ENCODE results near the gene ZC3H10.

Gene ZC3H10

DNA sequence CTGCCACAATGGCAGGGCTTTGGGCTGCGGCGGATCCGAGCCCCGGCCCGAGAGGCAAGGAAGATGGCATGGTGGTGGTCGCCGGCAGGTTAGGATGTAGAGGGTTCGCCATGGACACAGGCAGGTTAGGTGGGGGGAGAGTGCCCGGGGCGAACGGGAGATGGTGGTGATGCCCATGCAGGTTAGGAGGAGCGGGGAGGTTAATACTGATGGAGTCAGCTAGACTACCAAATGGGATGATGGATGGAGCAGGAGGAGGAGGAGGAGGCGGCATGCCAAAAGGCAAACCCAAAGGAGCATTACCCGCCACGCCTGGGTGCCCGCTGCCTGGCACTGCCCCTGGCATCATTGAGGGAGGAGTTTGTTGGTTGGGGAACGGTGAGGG lies 46.3 kb downstream of the ZC3H10 start:
- H3K27ac ChIP-seq: no peak overlapping the region
- no peak for DNase-seq (ENCODE audit: low read depth, low spot score)

DNA sequence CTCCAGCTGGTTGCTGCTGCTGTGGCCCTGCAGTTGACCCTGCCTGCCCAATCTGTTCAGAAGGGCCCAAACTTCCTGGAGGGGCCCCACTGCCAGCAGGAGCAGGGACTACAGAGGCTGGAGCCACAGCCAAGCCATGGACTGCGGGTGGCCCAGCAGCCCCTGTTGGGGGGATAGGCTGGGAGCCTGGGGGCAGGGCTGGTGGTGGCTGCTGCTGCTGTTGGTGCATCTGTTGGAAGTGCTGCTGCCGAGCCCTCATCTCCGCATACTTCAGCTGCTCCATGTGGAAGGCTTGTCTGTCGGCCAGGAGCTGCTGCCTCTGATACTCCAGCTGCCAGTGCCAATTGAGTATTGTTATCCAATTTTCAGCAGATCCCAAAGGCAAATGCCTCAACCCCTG lies 47.3 kb downstream of the ZC3H10 start:
- DNase-seq (ENCODE audit: low read depth, low spot score): no peak
- no peak overlapping the region for H3K27ac ChIP-seq

DNA sequence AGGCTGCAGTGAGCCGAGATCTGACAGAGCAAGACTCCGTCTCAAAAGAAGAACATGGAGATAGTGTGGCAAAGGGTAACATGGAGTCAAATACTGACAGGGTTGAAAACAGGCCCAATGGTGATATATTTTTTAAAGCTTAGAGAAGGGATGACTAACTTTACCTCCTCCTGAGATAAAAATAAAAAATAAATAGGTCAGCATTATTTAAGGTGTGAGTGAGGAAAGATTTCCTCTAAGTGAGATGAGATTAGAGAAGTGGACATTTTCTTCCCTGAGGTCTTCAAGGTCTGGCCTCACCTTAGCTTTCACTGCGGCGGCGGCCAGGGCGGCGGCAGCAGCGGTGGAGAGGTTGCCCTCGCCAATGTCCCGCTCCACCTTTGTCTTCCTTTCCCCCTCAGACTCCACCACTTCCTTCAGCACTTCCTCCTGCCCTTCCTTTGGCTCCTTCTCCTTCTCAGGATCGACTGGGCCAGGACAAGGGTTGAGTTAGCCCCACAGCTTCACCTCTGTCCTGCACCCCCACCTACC lies 51.2 kb downstream of the ZC3H10 start:
- DNase-seq (ENCODE audit: low read depth, low spot score): no peak
- no peak overlapping the region for H3K27ac ChIP-seq

DNA sequence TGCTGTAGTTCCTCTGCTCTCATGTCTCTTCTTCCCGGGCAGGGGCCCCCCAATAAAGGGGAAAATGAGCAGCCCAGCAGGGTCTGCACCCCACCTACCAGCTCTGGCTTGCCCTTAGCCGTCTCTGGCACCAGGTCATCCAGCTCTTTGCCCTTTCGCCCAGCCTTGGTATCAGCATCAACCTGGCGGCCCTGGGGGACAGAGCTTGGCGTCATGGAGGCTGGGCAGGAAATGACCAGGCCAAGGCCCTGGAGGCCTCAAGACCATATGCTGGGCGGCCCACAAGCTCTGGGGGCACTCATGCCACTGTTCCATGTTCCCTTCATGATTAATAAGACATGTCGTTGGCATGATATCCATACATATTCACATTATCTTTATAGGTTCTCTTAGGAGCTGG lies 54.8 kb downstream of the ZC3H10 start:
- no peak for DNase-seq (ENCODE audit: low read depth, low spot score)
- no peak overlapping the region for H3K27ac ChIP-seq

All from epithelial cell of prostate (primary cell).